Stomach (tissue), 4 donors: ENCODE data around the gene KIAA0513.

Experiments used
- POLR2A ChIP-seq, 4 donors: fragments of 450-650 bp; IDR thresholded peaks; one replicate each; pipeline ENCODE4 v1.6.1; 2016; ENCODE audit warnings: antibody characterized with exemption in 4 of 4, control low read depth in 2 of 4, mild to moderate bottlenecking in 1 of 4, moderate library complexity in 1 of 4
- TF ChIP-seq, protein P1 (sequence below), 7 experiments: fragments of 450-650 bp in 4 of 7; fragments of 200-600 bp in 3 of 7; sonication (generic) in 3 of 7; IDR thresholded peaks; one replicate each; pipeline ENCODE4 v1.5.1; 2016 to 2019; ENCODE audit warnings: antibody characterized with exemption in 7 of 7, control low read depth in 2 of 7, mild to moderate bottlenecking in 1 of 7

- TF ChIP-seq, protein P1, sequence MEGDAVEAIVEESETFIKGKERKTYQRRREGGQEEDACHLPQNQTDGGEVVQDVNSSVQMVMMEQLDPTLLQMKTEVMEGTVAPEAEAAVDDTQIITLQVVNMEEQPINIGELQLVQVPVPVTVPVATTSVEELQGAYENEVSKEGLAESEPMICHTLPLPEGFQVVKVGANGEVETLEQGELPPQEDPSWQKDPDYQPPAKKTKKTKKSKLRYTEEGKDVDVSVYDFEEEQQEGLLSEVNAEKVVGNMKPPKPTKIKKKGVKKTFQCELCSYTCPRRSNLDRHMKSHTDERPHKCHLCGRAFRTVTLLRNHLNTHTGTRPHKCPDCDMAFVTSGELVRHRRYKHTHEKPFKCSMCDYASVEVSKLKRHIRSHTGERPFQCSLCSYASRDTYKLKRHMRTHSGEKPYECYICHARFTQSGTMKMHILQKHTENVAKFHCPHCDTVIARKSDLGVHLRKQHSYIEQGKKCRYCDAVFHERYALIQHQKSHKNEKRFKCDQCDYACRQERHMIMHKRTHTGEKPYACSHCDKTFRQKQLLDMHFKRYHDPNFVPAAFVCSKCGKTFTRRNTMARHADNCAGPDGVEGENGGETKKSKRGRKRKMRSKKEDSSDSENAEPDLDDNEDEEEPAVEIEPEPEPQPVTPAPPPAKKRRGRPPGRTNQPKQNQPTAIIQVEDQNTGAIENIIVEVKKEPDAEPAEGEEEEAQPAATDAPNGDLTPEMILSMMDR (IDR thresholded peaks at IDR 0.05) = no peak
- no peak for TF ChIP-seq POLR2A (IDR thresholded peaks at IDR 0.05)
Measured at GRCh38 chr16:85037050-85037410, 9.4 kb downstream of the KIAA0513 start.
